Panc1 (cell line): Measurements from ENCODE around the gene ROBO4. TPM values are rescaled to one million over a fixed set of nuclear protein-coding genes. Genes with fewer than 3 reads are reported as not detected.

Experiments used
- ATAC-seq: fragments of 200-7000 bp; cut with Tn5 transposase; 2 replicates; pipeline ENCODE4 v1.9.1; 2020; ENCODE audit warnings: mild to moderate bottlenecking, moderate library complexity
- BruUV-seq: library from RNA; stranded (reverse); fragments of 400-500 nt; replicated peaks from 2 replicates; lab custom pipeline; 2021; lab: Mats Ljungman, UMichigan
- CTCF ChIA-PET: fragments of 300-600 bp; sonication (Branson Sonifier 250); formaldehyde crosslinking; loops from one replicate; lab custom pipeline; 2022; ENCODE audit warnings: antibody characterized with exemption; lab: Charles Lee
- POLR2A ChIA-PET: fragments of 300-600 bp; sonication (Branson Sonifier 250); formaldehyde crosslinking; loops from one replicate; lab custom pipeline; 2022; ENCODE audit warnings: antibody characterized with exemption; lab: Charles Lee
- DNase-seq: peaks from one replicate; pipeline ENCODE4 v3.0.0-alpha.2; 2010; ENCODE audit warnings: low read depth, low spot score
- H3K27ac ChIP-seq: 2 replicates; pipeline ENCODE4 v1.5.1; 2011; ENCODE audit warnings: mild to moderate bottlenecking, low read length, inconsistent platforms
- H3K27me3 ChIP-seq: fragments of 200-500 bp; sonication (Bioruptor generic); 2 replicates; pipeline ENCODE4 v1.6.0; 2014; ENCODE audit warnings: low read length, inconsistent platforms; ENCODE audit not compliant: control insufficient read depth, insufficient read depth
- H3K36me3 ChIP-seq: fragments of 200-500 bp; sonication (Bioruptor generic); 2 replicates; pipeline ENCODE4 v1.5.1; 2014; ENCODE audit warnings: inconsistent platforms, mild to moderate bottlenecking, low read length, moderate library complexity; ENCODE audit not compliant: control insufficient read depth, insufficient read depth
- H3K4me1 ChIP-seq: 2 replicates; pipeline ENCODE4 v1.5.1; 2011; ENCODE audit warnings: inconsistent platforms, mild to moderate bottlenecking, low read length, moderate library complexity; ENCODE audit not compliant: control insufficient read depth, insufficient read depth
- H3K4me3 ChIP-seq, 2 experiments: 2 replicates each; pipeline ENCODE4 v1.5.1; 2011 to 2012; ENCODE audit warnings: low read depth in 2 of 2, low read length in 2 of 2, mild to moderate bottlenecking in 2 of 2, inconsistent platforms in 1 of 2, moderate library complexity in 1 of 2
- H3K9me3 ChIP-seq: fragments of 200-500 bp; sonication (Bioruptor generic); 2 replicates; pipeline ENCODE4 v1.5.1; 2014; ENCODE audit warnings: low read depth, mild to moderate bottlenecking, inconsistent platforms, low read length, moderate library complexity; ENCODE audit not compliant: control insufficient read depth, insufficient read depth
- POLR2AphosphoS5 ChIP-seq: IDR thresholded peaks from 2 replicates; pipeline ENCODE4 v1.6.1; 2012; ENCODE audit warnings: mild to moderate bottlenecking, low read depth, low read length, moderate library complexity
- SIN3A ChIP-seq: IDR thresholded peaks from 2 replicates; pipeline ENCODE4 v1.6.1; 2012; ENCODE audit warnings: low read depth, mild to moderate bottlenecking, low read length, moderate library complexity, borderline replicate concordance; ENCODE audit not compliant: insufficient read depth
- TCF7L2 ChIP-seq: IDR thresholded peaks from 2 replicates; pipeline ENCODE4 v1.6.1; 2011; ENCODE audit warnings: mild to moderate bottlenecking, low read depth, low read length, inconsistent platforms
- in situ Hi-C: cut with HindIII; loops from 2 replicates; pipeline ENCODE4 v1.10.0; 2016; ENCODE audit warnings: low sequenced_read_pairs, low pct_unique_long_range_greater_than_20kb
- intact Hi-C: fragments of 100-400 bp; cut with micrococcal nuclease; formaldehyde crosslinking; loops from one replicate; pipeline ENCODE4 v1.10.0; 2022; ENCODE audit not compliant: unreplicated experiment
- total RNA-seq: library from RNA; stranded (reverse); gene quantifications from one replicate; pipeline ENCODE4 v1.2.1, GENCODE V29; 2021; ENCODE audit not compliant: unreplicated experiment
- TF ChIP-seq, protein P1 (sequence below): fragments of 450-650 bp; IDR thresholded peaks from 2 replicates; pipeline ENCODE4 v1.5.1; 2017; ENCODE audit warnings: mild to moderate bottlenecking
- TF ChIP-seq, protein P2 (sequence below), 2 experiments: IDR thresholded peaks; 2 replicates each; pipeline ENCODE4 v1.6.1; 2011 to 2012; ENCODE audit warnings: low read depth in 2 of 2, control low read depth in 1 of 2, low read length in 1 of 2, mild to moderate bottlenecking in 1 of 2, moderate library complexity in 1 of 2; ENCODE audit not compliant: insufficient read depth in 1 of 2

The ROBO4 gene
- total RNA-seq, 1 experiment from 2014 or later: 0.26 TPM

DNA sequence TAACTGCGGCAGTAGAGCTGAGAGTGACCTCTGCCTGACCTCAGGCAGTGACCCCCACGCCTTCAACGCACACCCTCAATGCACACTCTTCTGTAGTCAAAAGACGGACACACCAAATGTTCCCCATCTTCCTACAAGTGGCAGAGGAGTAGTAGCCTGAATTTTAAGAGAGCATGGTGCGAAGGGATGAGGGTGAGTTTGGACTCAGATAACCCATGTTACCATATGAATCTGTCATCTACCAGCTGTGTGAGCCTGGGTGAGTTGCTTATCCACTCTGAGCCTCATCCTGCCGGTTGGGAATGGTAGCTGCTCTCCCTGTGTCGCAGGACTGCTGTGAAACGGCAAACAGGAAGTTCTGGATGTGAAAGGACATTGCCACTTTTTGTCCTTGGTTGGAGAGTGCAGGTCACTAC is 53.0 kb downstream of the ROBO4 start:
- no peak overlapping the region for H3K27ac ChIP-seq
- peak overlapping the region in 1 of 2 experiments; percentile 16; a peak in 1 of 4 replicates for H3K4me3 ChIP-seq
- DNase-seq (no peak), ATAC-seq (no peak)
- H3K9me3 ChIP-seq: no peaks in the 10 kb centered on the region
- ChIA-PET CTCF (no interaction called here), POLR2A (no interaction called here)
- in situ Hi-C loops (no loop called here), intact Hi-C loops (no loop called here)
- TF ChIP-seq POLR2AphosphoS5 (no peak), SIN3A (no peak), TCF7L2 (no peak)
- TF ChIP-seq, protein P1, sequence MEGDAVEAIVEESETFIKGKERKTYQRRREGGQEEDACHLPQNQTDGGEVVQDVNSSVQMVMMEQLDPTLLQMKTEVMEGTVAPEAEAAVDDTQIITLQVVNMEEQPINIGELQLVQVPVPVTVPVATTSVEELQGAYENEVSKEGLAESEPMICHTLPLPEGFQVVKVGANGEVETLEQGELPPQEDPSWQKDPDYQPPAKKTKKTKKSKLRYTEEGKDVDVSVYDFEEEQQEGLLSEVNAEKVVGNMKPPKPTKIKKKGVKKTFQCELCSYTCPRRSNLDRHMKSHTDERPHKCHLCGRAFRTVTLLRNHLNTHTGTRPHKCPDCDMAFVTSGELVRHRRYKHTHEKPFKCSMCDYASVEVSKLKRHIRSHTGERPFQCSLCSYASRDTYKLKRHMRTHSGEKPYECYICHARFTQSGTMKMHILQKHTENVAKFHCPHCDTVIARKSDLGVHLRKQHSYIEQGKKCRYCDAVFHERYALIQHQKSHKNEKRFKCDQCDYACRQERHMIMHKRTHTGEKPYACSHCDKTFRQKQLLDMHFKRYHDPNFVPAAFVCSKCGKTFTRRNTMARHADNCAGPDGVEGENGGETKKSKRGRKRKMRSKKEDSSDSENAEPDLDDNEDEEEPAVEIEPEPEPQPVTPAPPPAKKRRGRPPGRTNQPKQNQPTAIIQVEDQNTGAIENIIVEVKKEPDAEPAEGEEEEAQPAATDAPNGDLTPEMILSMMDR: no peak
- TF ChIP-seq, protein P2, sequence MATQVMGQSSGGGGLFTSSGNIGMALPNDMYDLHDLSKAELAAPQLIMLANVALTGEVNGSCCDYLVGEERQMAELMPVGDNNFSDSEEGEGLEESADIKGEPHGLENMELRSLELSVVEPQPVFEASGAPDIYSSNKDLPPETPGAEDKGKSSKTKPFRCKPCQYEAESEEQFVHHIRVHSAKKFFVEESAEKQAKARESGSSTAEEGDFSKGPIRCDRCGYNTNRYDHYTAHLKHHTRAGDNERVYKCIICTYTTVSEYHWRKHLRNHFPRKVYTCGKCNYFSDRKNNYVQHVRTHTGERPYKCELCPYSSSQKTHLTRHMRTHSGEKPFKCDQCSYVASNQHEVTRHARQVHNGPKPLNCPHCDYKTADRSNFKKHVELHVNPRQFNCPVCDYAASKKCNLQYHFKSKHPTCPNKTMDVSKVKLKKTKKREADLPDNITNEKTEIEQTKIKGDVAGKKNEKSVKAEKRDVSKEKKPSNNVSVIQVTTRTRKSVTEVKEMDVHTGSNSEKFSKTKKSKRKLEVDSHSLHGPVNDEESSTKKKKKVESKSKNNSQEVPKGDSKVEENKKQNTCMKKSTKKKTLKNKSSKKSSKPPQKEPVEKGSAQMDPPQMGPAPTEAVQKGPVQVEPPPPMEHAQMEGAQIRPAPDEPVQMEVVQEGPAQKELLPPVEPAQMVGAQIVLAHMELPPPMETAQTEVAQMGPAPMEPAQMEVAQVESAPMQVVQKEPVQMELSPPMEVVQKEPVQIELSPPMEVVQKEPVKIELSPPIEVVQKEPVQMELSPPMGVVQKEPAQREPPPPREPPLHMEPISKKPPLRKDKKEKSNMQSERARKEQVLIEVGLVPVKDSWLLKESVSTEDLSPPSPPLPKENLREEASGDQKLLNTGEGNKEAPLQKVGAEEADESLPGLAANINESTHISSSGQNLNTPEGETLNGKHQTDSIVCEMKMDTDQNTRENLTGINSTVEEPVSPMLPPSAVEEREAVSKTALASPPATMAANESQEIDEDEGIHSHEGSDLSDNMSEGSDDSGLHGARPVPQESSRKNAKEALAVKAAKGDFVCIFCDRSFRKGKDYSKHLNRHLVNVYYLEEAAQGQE (IDR thresholded peaks at IDR 0.05; ENCODE audit: insufficient read depth in 1 of 2, low read depth in 2 of 2, low read length in 1 of 2): no peak
- no TSS peak for BruUV-seq
- no peaks in the 10 kb centered on the region for H3K36me3 ChIP-seq
- peaks cover 91% of the 10 kb centered on the region for H3K27me3 ChIP-seq
- H3K4me1 ChIP-seq: peaks cover 3% of the 10 kb centered on the region

DNA sequence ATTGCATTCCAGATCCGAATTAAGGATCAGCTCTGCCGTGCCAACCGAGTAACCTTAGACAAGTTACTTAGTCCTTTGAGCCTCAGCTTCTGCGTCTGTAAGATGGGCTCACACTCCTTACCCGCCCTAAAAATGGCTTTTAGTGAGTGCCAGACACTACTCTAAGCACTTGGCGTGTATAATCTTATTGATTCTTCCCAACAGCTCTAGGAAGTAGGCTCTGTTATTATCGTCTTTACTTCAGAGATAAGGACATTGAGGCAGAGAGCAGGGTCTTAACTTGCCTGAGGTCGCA is 54.1 kb downstream of the ROBO4 start:
- TF ChIP-seq, protein P2 (IDR thresholded peaks at IDR 0.05; ENCODE audit: insufficient read depth in 1 of 2, low read depth in 2 of 2, low read length in 1 of 2): no peak
- no peak for TF ChIP-seq TCF7L2
- no peak for TF ChIP-seq SIN3A
- TF ChIP-seq, protein P1: no peak
- TF ChIP-seq POLR2AphosphoS5: no peak
- in situ Hi-C loops (no loop called here), intact Hi-C loops (no loop called here)
- H3K9me3 ChIP-seq: no peaks in the 10 kb centered on the region
- H3K27ac ChIP-seq: no peak overlapping the region
- ATAC-seq (no peak), DNase-seq (no peak)
- ChIA-PET POLR2A (interaction anchor here (0.7 kb wide), 1 partner anchor 210 kb away, joined by 4 read pairs; no protein-coding TSS in a partner anchor), CTCF (no interaction called here)
- peaks cover 3% of the 10 kb centered on the region for H3K4me1 ChIP-seq
- H3K36me3 ChIP-seq: no peaks in the 10 kb centered on the region
- H3K4me3 ChIP-seq: no peak overlapping the region
- BruUV-seq: no TSS peak
- peaks cover 90% of the 10 kb centered on the region for H3K27me3 ChIP-seq
